ENCODE results near the gene SEC16A.

SEC16A gene

GRCh38 chr9:136519263-136520052 is 36.6 kb upstream of the SEC16A start:
- in situ Hi-C loops (cut with HindIII; ENCODE audit: low sequenced_read_pairs), result no loop called here

- in situ Hi-C loops (cut with HindIII; ENCODE audit: low sequenced_read_pairs), result no loop called here
Observed at GRCh38 chr9:136518623-136519022, 35.8 kb upstream of the SEC16A start.

GRCh38 chr9:136517950-136518349 is 35.1 kb upstream of the SEC16A start:
- in situ Hi-C loops (cut with HindIII; ENCODE audit: low sequenced_read_pairs), result no loop called here

- in situ Hi-C loops (cut with HindIII; ENCODE audit: low sequenced_read_pairs), result no loop called here
Observed at GRCh38 chr9:136517012-136517743, 34.3 kb upstream of the SEC16A start.

GRCh38 chr9:136516191-136516654 is 33.4 kb upstream of the SEC16A start:
- in situ Hi-C loops (cut with HindIII; ENCODE audit: low sequenced_read_pairs), result no loop called here

GRCh38 chr9:136515276-136515675 is 32.4 kb upstream of the SEC16A start:
- in situ Hi-C loops (cut with HindIII; ENCODE audit: low sequenced_read_pairs), result no loop called here

- in situ Hi-C loops (cut with HindIII; ENCODE audit: low sequenced_read_pairs), result no loop called here
Observed at GRCh38 chr9:136514022-136514714, 31.3 kb upstream of the SEC16A start.

- in situ Hi-C loops (cut with HindIII; ENCODE audit: low sequenced_read_pairs), result no loop called here
Observed at GRCh38 chr9:136513191-136513590, 30.4 kb upstream of the SEC16A start.

GRCh38 chr9:136512651-136513071 is 29.8 kb upstream of the SEC16A start:
- in situ Hi-C loops (cut with HindIII; ENCODE audit: low sequenced_read_pairs), result no loop called here

- in situ Hi-C loops (cut with HindIII; ENCODE audit: low sequenced_read_pairs), result no loop called here
Observed at GRCh38 chr9:136511670-136512592, 29.1 kb upstream of the SEC16A start.

GRCh38 chr9:136511144-136511669 is 28.4 kb upstream of the SEC16A start:
- in situ Hi-C loops (cut with HindIII; ENCODE audit: low sequenced_read_pairs), result no loop called here

- in situ Hi-C loops (cut with HindIII; ENCODE audit: low sequenced_read_pairs), result no loop called here
Observed at GRCh38 chr9:136510561-136510960, 27.7 kb upstream of the SEC16A start.

GRCh38 chr9:136509549-136509948 is 26.7 kb upstream of the SEC16A start:
- in situ Hi-C loops (cut with HindIII; ENCODE audit: low sequenced_read_pairs), result no loop called here

- in situ Hi-C loops (cut with HindIII; ENCODE audit: low sequenced_read_pairs), result no loop called here
Observed at GRCh38 chr9:136508729-136509500, 26.1 kb upstream of the SEC16A start.

- in situ Hi-C loops (cut with HindIII; ENCODE audit: low sequenced_read_pairs), result no loop called here
Observed at GRCh38 chr9:136507992-136508375, 25.1 kb upstream of the SEC16A start.

- in situ Hi-C loops (cut with HindIII; ENCODE audit: low sequenced_read_pairs), result no loop called here
Observed at GRCh38 chr9:136507221-136507991, 24.6 kb upstream of the SEC16A start.

- in situ Hi-C loops (cut with HindIII; ENCODE audit: low sequenced_read_pairs), result no loop called here
Observed at GRCh38 chr9:136506425-136506824, 23.6 kb upstream of the SEC16A start.

Measured in endothelial cell of hepatic sinusoid (primary cell).